Activated CD8-positive, alpha-beta memory T cell treated with anti-CD3 and anti-CD28 coated beads for 36 hours (primary cell): Measurements from ENCODE around the gene ZNF485. TPM values are rescaled to one million over a fixed set of nuclear protein-coding genes. Genes with fewer than 3 reads are reported as not detected.

Source experiments
- CTCF ChIA-PET: fragments of 350-600 bp; sonication (Branson Sonifier 250); formaldehyde crosslinking; loops from one replicate; lab custom pipeline; 2021; ENCODE audit warnings: antibody characterized with exemption; lab: Charles Lee
- POLR2A ChIA-PET: fragments of 350-600 bp; sonication (Branson Sonifier 250); formaldehyde crosslinking; loops from one replicate; lab custom pipeline; 2021; ENCODE audit warnings: antibody characterized with exemption; lab: Charles Lee
- total RNA-seq, 2 experiments: library from RNA; stranded (reverse); gene quantifications; one replicate each; pipeline ENCODE4 v1.2.3, GENCODE V29; 2021

The ZNF485 gene
- total RNA-seq, 2 experiments from 2014 or later = 6.5 to 7.1 TPM

- ChIA-PET CTCF (no interaction called here), POLR2A (no interaction called here)
Observed at GRCh38 chr10:43653746-43654145, 47.5 kb downstream of the ZNF485 start.

DNA sequence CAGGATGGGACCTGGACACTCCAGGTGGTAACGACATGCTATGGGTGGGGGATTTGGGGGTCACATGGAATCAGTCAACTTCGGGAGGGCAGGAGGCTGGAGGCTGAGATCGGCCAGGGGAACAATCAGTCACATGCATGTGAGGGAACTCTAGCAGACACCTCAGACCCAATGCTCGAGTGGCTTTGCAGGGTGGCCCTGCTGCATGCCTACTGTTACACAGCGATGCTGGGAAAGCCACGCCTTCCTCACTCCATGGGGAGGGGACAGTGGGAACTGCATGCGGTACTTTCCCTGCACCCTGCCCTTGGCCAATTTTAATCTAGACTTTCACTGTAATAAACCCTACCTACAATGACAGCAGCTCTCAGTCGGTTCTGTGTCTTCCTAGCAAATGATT lies 49.1 kb downstream of the ZNF485 start:
- POLR2A ChIA-PET = no interaction called here
- CTCF ChIA-PET = no interaction called here

GRCh38 chr10:43658227-43658626 lies 52.0 kb downstream of the ZNF485 start:
- POLR2A ChIA-PET = no interaction called here
- CTCF ChIA-PET = no interaction called here

DNA sequence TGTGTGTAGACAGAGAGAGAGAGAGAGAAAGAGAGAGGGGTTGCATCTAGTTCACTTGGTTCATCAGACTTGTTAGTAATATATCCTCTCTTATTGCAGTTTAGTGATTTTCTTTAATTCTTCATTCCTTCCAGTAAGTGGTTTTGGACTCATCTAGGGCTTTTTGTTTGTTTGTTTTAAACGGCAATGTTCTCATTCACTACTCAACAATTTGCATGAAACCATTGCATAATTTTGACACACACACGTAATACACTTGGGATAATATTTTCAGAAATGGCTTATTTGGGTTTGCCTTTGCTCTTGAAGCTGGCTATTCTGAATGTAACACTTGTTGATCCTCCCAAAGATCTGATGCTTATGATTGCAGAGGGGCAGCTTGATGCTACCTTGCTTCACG lies 58.8 kb downstream of the ZNF485 start:
- CTCF ChIA-PET = no interaction called here
- POLR2A ChIA-PET = no interaction called here

DNA sequence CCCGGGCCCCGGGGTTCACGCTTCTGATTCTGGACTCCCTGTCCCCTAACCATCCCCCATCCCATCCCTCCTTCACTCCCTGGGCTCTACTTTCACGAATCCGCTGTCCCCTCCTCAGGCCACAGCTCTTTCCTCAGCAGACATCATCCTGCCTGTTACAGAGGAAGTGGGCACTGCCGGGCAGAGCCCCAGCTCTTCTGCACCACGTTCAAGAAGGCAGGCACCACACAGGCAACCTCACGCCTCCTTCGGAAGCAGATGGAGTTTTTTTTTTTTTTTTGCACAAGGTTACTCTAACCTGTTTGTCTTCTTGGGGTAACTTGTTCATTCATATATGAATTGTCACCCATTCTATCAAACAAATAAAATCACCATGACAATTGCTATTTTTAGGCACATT lies 60.3 kb downstream of the ZNF485 start:
- CTCF ChIA-PET = interaction anchor here (0.7 to 1.0 kb wide), 3 partner anchors 23 to 1314 kb away, joined by 3 to 8 read pairs (median 3); no protein-coding TSS in a partner anchor

GRCh38 chr10:43667317-43667731 lies 61.1 kb downstream of the ZNF485 start:
- ChIA-PET CTCF (interaction anchor here (0.7 to 1.0 kb wide), 3 partner anchors 22 to 1313 kb away, joined by 3 to 8 read pairs (median 3); no protein-coding TSS in a partner anchor), POLR2A (no interaction called here)

More for the DNA sequence above, 60.3 kb downstream of the ZNF485 start:
- POLR2A ChIA-PET = no interaction called here

Other genes starting within 250 kb of the ZNF485 start
- gene FXYD4, start 234.8 kb upstream of the ZNF485 start, total RNA-seq = not detected
- 100 to 1,000 TPM; 544 to 554 TPM for gene HNRNPF, start 197.3 kb upstream of the ZNF485 start, total RNA-seq
- 1 to 10 TPM; 1.8 to 2.5 TPM for gene ZNF487, start 169.3 kb upstream of the ZNF485 start, total RNA-seq
- gene ZNF239, start 31.8 kb upstream of the ZNF485 start, total RNA-seq = 1 to 10 TPM in 1 of 2 experiments, under 1 TPM in 1; 0.90 to 1.5 TPM
- 10 to 100 TPM; 12.7 to 13.7 TPM for gene ZNF32, start 42.4 kb downstream of the ZNF485 start, total RNA-seq